Fibroblast of skin of left biceps (primary cell): ENCODE data around the gene DLGAP5.

ENCODE experiments used
- DNase-seq, 2 experiments: peaks; one replicate each; pipeline ENCODE4 v3.0.0-alpha.2; 2013; ENCODE audit warnings: low read depth in 2 of 2

The DLGAP5 gene, protein sequence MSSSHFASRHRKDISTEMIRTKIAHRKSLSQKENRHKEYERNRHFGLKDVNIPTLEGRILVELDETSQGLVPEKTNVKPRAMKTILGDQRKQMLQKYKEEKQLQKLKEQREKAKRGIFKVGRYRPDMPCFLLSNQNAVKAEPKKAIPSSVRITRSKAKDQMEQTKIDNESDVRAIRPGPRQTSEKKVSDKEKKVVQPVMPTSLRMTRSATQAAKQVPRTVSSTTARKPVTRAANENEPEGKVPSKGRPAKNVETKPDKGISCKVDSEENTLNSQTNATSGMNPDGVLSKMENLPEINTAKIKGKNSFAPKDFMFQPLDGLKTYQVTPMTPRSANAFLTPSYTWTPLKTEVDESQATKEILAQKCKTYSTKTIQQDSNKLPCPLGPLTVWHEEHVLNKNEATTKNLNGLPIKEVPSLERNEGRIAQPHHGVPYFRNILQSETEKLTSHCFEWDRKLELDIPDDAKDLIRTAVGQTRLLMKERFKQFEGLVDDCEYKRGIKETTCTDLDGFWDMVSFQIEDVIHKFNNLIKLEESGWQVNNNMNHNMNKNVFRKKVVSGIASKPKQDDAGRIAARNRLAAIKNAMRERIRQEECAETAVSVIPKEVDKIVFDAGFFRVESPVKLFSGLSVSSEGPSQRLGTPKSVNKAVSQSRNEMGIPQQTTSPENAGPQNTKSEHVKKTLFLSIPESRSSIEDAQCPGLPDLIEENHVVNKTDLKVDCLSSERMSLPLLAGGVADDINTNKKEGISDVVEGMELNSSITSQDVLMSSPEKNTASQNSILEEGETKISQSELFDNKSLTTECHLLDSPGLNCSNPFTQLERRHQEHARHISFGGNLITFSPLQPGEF

GRCh38 chr14:55191203-55192053 lies at the start of gene DLGAP5:
Gene DLGAP5, minus strand, starts transcription at chr14:55191585. Its CDS starts 2,406 bp downstream, at chr14:55189179.
- DNase-seq, result peak; percentile 89 to 90

- DNase-seq, result peak; percentile 17 to 20
These were observed 49.3 kb upstream of the DLGAP5 start for GRCh38 chr14:55240526-55241178.

DNA sequence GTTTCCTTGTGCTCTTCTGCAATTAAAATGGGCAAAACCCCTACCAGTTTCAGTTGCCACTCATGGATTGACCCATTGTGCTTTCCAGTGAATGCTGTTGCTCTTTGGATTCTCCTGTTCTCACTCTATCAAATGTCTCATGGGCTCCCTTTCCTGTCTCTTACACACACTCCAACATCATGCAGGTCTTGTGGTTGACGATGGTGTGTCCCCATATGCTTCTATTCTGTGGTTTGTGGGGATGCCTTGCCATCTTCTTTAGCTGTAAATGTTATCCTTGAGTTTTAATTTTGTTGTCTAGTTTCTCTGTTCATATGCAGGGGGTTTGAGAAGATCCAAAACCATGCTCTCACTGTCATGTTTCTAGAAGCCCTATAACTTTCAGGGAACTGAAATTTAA lies 47.9 kb upstream of the DLGAP5 start:
- DNase-seq, result no peak

DNA sequence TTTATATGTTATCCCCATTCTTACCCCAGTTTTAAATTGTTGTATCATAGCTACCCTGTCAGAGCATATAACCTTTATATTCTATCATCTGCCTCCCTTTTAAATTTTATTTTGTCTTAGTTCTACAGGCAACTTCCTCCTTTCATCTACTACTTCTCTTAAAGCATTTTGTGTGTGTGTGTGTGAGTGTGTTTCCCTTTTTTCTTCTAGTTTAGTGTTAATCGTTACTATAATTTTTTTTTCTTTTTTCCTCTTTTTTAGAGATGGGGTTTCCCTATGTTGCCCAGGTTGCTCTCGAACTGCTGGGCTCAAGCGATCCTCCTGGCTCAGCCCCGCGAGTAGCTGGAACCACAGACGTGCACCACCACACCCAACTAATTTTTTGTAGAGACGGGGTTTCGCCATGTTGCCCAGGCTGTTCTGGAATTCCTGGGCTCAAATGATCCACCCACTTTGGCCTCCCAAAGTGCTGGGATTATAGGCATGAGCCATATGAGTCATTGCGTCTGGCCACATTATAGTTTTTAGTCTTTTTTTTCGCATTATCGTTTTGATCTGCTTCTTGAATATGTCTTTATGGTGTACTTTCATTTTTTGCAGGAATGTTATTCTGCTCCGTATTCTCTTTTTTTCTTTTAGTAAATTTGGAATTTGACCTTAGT lies 46.8 kb upstream of the DLGAP5 start:
- no peak for DNase-seq

- DNase-seq, result no peak
These were observed 42.2 kb upstream of the DLGAP5 start for GRCh38 chr14:55233591-55233990.

DNA sequence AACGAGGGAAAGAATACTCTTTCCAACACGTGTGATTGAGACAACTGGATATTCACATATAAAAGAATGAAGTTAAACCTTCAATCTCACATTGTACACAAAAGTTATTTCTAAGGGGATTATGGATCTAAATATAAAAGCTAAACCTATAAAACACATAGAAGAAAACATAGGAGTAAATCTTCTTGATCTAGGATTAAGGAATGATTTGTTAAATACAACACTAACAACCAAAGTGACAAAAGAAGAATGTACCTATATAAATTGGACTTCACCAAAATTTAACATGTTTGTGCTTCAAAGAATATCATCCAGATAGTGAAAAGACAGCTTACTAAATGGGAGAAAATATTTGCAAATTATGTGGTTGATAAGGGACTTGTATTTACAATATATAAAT lies 36.9 kb upstream of the DLGAP5 start:
- DNase-seq, result no peak

DNA sequence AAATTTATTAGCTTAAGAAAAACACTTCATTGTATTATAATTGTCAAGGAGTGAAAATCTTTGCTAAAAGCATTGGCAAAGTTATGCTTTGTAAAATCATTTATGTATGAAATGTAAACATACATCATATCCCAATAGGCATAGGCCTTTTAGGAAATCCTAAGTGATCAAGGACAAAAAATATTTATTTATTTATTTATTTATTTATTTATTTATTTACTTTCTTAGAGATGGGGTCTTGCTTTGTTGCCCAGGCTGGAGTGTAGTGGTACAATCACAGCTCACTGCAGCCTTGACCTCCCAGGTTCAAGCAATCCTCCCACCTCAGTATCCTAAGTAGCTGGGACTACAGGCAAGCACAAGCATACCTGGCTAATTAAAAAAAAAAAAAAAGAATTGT lies 32.0 kb upstream of the DLGAP5 start:
- DNase-seq, result no peak

GRCh38 chr14:55221968-55222367 lies 30.6 kb upstream of the DLGAP5 start:
- DNase-seq, result no peak

GRCh38 chr14:55221186-55221585 lies 29.8 kb upstream of the DLGAP5 start:
- peak; percentile 17 to 26 for DNase-seq

DNA sequence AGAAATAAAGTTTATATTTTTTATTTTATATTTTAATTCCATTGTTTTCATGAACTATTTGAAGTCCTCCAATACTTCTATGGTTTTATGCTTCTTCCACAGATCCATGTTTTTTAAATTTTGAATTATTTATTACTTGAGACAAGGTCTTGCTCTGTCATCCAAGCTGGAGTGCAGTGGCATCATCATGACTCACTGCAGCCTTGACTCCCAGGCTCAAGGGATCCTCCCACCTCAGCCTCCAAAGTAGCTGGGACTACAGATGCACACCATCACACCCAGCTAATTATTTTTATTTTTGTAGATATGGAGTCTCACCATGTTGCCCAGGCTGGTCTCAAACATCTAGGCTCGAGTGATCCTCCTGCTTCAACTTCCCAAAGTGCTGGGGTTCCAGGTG lies 28.8 kb upstream of the DLGAP5 start:
- no peak for DNase-seq

- no peak for DNase-seq
These were observed 21.2 kb upstream of the DLGAP5 start for GRCh38 chr14:55212634-55213033.

GRCh38 chr14:55207832-55208231 lies 16.4 kb upstream of the DLGAP5 start:
- DNase-seq, result no peak

- no peak for DNase-seq
These were observed 14.8 kb upstream of the DLGAP5 start for GRCh38 chr14:55206175-55206693.

GRCh38 chr14:55201219-55202101 lies 10.1 kb upstream of the DLGAP5 start:
- DNase-seq, result no peak

GRCh38 chr14:55200651-55201050 lies 9.3 kb upstream of the DLGAP5 start:
- DNase-seq, result no peak

- DNase-seq, result no peak
These were observed 7.4 kb upstream of the DLGAP5 start for GRCh38 chr14:55198749-55199148.

DNA sequence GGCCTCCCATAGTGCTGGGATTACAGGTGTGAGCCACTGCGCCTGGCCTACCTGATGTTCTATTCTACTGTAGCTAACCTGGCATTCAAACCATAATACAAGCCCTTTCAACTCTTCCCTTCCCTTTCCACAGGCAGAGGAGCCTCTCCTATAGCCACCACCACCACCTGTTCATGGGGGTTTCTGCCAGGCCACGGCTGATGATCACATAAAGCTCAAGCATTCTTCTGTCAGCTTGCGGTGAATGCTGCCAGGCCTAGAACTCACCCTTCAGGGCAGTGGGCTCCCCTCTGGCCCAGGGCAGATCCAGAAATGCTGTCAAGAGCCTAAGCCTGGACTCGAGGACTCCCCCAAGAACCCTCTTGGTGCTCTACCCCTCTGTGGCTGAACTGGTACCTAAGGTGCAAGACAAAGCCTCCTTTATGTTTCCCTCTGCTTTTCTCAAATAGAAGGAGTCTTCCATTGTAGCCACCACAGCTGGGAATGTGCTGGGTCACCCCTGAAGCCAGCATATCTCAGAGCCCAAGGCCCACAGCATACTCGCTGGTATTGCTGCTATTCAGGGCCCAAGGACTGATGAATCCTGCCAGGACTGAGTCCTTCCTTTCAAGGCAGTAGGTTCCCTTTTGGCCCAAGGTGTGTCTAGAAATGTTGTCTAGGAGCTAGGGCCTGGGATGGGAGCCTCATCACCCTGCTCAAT lies 3.4 kb upstream of the DLGAP5 start:
- DNase-seq, result no peak

DNA sequence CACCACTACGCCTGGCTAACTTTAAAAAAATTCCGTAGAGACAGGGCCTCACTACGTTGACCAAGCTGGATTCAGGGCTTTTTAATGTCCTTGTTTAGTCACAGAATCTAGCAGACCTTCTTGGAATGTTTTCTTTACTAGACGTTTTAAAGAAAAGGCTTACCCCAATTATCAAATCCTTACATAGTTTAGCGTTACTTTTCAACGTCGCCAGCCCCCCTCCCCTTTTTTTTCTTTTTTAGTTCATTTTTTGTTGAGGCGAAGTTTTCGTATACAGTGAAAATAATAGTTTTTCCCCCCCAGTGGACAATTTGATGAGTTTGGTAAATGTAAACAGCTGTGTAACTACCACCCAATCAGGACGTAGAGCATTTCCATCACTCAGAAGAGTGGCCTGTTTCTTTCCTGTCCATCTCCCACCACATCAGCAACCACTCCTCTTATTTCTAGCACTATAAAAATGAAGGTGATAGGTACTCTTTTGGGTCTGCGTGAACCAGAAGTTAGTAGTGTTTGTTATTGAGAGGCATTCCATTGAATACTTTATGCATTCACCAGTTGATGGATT lies 753 bp upstream of the DLGAP5 start:
- DNase-seq, result no peak

DNA sequence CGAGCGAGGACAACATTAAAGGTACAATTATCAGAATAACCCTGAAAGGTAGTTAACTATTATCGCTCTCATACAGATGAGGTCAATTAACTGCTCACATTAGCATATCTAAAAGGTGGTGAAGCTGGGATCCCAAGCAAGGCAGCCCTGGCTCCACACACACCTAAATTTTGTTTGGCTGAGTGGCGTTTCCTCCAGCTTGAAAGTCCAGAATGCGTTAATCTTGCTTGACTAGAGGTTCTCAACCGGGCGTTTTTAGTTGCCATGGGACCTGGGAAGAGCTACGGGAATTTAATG lies 531 bp downstream of the DLGAP5 start:
- DNase-seq, result no peak
